ENCODE results near the gene MRPL38.
"Not testable (repeated sequence)": the region's sequence is repeated elsewhere in the genome, so short reads cannot be mapped to it uniquely, and the experiment has no call there.

MRPL38 gene

GRCh38 chr17:75854101-75854748, 50.5 kb downstream of the MRPL38 start:
- no peak for DNase-seq (ENCODE audit: low spot score)

- DNase-seq (ENCODE audit: low spot score): no peak
Observed at GRCh38 chr17:75853433-75853832, 51.3 kb downstream of the MRPL38 start.

GRCh38 chr17:75851693-75851991, 53.0 kb downstream of the MRPL38 start:
- not testable (repeated sequence) for DNase-seq (ENCODE audit: low spot score)

GRCh38 chr17:75850928-75851692, 53.6 kb downstream of the MRPL38 start:
- no peak for DNase-seq (ENCODE audit: low spot score)

- no peak for DNase-seq (ENCODE audit: low spot score)
Observed at GRCh38 chr17:75849724-75850123, 55.0 kb downstream of the MRPL38 start.

- DNase-seq (ENCODE audit: low spot score): no peak
Observed at GRCh38 chr17:75849279-75849646, 55.4 kb downstream of the MRPL38 start.

Measured in HuH-7 (cell line).